PC-9 (cell line): ENCODE results near the gene CDO1. TPM values are rescaled to one million over a fixed set of nuclear protein-coding genes. Genes with fewer than 3 reads are reported as not detected.

Experiments used
- BruUV-seq: library from RNA; stranded (reverse); fragments of 400-500 nt; replicated peaks from 2 replicates; lab custom pipeline; 2021; lab: Mats Ljungman, UMichigan
- CTCF ChIA-PET: fragments of 300-600 bp; sonication (Branson Sonifier 250); formaldehyde crosslinking; loops from one replicate; lab custom pipeline; 2022; ENCODE audit warnings: antibody characterized with exemption; lab: Charles Lee
- POLR2A ChIA-PET: fragments of 300-600 bp; sonication (Branson Sonifier 250); formaldehyde crosslinking; loops from one replicate; lab custom pipeline; 2022; ENCODE audit warnings: antibody characterized with exemption; ENCODE audit not compliant: unreplicated experiment; lab: Charles Lee
- DNase-seq, 2 experiments: peaks; one replicate each; pipeline versions ENCODE4 v3.0.0 to v3.0.0-alpha.2; 2015 to 2022; ENCODE audit warnings: mixed read lengths in 1 of 2
- H2AFZ ChIP-seq: fragments of 200-600 bp; sonication (generic); 2 replicates; pipeline ENCODE4 v1.8.1; 2017; ENCODE audit warnings: antibody characterized with exemption
- H3F3A ChIP-seq: fragments of 200-600 bp; sonication (generic); 2 replicates; pipeline ENCODE4 v1.8.1; 2017; ENCODE audit warnings: antibody characterized with exemption, mild to moderate bottlenecking, low read depth; ENCODE audit not compliant: insufficient read depth
- H3K27ac ChIP-seq: fragments of 200-600 bp; sonication (generic); 2 replicates; pipeline ENCODE4 v1.6.1; 2016; ENCODE audit warnings: mixed run types
- H3K27me3 ChIP-seq: fragments of 200-600 bp; sonication (generic); 2 replicates; pipeline ENCODE4 v1.6.1; 2016; ENCODE audit warnings: low read depth, mixed run types; ENCODE audit not compliant: insufficient read depth
- H3K36me3 ChIP-seq: fragments of 200-600 bp; sonication (generic); 2 replicates; pipeline ENCODE4 v1.6.1; 2016; ENCODE audit warnings: low read depth, mixed run types
- H3K4me1 ChIP-seq: fragments of 200-600 bp; sonication (generic); replicated peaks from 2 replicates; pipeline ENCODE4 v1.6.1; 2016; ENCODE audit warnings: mixed run types; ENCODE audit not compliant: insufficient read depth
- H3K4me2 ChIP-seq: fragments of 200-600 bp; sonication (generic); 2 replicates; pipeline ENCODE4 v1.6.1; 2017; ENCODE audit warnings: mixed run types
- H3K4me3 ChIP-seq: fragments of 200-600 bp; sonication (generic); 2 replicates; pipeline ENCODE4 v1.6.1; 2016; ENCODE audit warnings: mixed run types
- H3K79me2 ChIP-seq: fragments of 200-600 bp; sonication (generic); 2 replicates; pipeline ENCODE4 v1.6.1; 2017; ENCODE audit warnings: low read depth, mixed run types
- H3K9me2 ChIP-seq: fragments of 200-600 bp; sonication (generic); 2 replicates; pipeline ENCODE4 v1.8.1; 2017; ENCODE audit warnings: mild to moderate bottlenecking; ENCODE audit not compliant: insufficient read depth
- H3K9me3 ChIP-seq: fragments of 200-600 bp; sonication (generic); 2 replicates; pipeline ENCODE4 v1.8.1; 2016; ENCODE audit warnings: low read depth; ENCODE audit not compliant: insufficient read depth
- H4K20me1 ChIP-seq: fragments of 200-600 bp; sonication (generic); 2 replicates; pipeline ENCODE4 v1.8.1; 2017; ENCODE audit not compliant: insufficient read depth
- CTCF ChIP-seq: fragments of 200-600 bp; sonication (generic); conservative IDR thresholded peaks from 2 replicates; pipeline ENCODE4 v1.6.1; 2017; ENCODE audit warnings: mixed run types, antibody characterized with exemption, mild to moderate bottlenecking, moderate library complexity
- intact Hi-C: fragments of 100-400 bp; cut with micrococcal nuclease; formaldehyde crosslinking; loops from one replicate; pipeline ENCODE4 v1.10.0; 2022; ENCODE audit not compliant: unreplicated experiment
- total RNA-seq: library from RNA; stranded (reverse); gene quantifications from 2 replicates; pipeline ENCODE4 v1.2.3, GENCODE V29; 2021

CDO1 gene
- total RNA-seq, 1 experiment from 2014 or later: not detected

- Histone ChIP-seq H3K4me3 (no peak overlapping the region), H3K36me3 (no peaks in the 10 kb centered on the region), H3K79me2 (no peaks in the 10 kb centered on the region), H3K27ac (no peak overlapping the region), H2AFZ (no peak overlapping the region), H3K9me3 (no peaks in the 10 kb centered on the region), H3F3A (no peaks in the 10 kb centered on the region), H3K4me2 (no peak overlapping the region), H4K20me1 (no peaks in the 10 kb centered on the region), H3K4me1 (no peaks in the 10 kb centered on the region), H3K27me3 (no peaks in the 10 kb centered on the region), H3K9me2 (no peaks in the 10 kb centered on the region)
- no TSS peak for BruUV-seq
- POLR2A ChIA-PET: no interaction called here
- intact Hi-C loops: no loop called here
- TF ChIP-seq CTCF: no peak
- DNase-seq: no peak
- CTCF ChIA-PET: no interaction called here
Observed at GRCh38 chr5:115755675-115756074, 60.8 kb downstream of the CDO1 start.

Other genes with a start within 250 kb of the CDO1 start
- gene TICAM2, start 214.2 kb downstream of the CDO1 start, total RNA-seq: 1.8 and 2.1 TPM in 2 replicates
- gene TMED7, start 190.6 kb downstream of the CDO1 start, total RNA-seq: 70.7 and 78.9 TPM in 2 replicates
- gene ATG12, start 24.9 kb upstream of the CDO1 start, total RNA-seq: 39.8 and 48.7 TPM in 2 replicates
- 38.8 and 49.1 TPM in 2 replicates for gene AP3S1, start 25.3 kb upstream of the CDO1 start, total RNA-seq
- 0.40 and 0.79 TPM in 2 replicates for gene LVRN, start 145.8 kb upstream of the CDO1 start, total RNA-seq
- gene ARL14EPL, start 215.8 kb upstream of the CDO1 start, total RNA-seq: 0.37 TPM in 1 of 2 replicates, not detected in the other